ENCODE data around the gene CMAS.
"Not testable (repeated sequence)": the region's sequence is repeated elsewhere in the genome, so short reads cannot be mapped to it uniquely, and the experiment has no call there.

CMAS gene

DNA sequence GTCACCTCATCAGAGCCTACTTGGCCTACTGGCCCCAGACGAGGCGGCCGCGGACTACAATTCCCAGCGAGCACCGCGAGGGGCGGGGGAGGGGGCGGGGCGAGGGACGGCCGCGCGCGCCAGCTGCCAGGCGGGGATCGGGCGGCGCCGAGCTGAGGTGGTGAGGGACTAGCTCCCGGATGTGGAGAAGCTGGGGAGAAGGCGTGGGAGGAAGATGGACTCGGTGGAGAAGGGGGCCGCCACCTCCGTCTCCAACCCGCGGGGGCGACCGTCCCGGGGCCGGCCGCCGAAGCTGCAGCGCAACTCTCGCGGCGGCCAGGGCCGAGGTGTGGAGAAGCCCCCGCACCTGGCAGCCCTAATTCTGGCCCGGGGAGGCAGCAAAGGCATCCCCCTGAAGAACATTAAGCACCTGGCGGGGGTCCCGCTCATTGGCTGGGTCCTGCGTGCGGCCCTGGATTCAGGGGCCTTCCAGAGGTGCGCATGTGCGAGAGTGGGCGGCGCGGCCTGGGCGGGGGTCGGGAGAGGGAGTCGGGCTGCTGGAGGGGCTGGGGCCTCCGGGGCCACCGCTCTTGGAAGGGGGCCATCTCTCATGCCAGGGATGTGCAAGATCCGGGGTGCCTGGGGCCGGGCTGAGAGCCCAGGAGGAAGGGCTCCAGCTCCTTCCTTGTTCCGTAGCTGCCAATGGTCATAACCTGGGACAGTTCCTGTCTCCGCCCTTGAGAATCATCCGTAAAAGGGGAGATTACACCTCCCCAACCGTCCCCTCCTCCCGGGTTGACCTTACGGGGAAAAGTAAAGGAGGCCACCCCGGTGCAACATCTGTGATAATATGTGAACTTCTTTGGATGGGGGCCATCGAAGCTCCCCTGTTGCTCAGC, at the start of gene CMAS:
TSS of gene CMAS (plus strand) at position 129 of the 878 bp plus-strand sequence. CDS start at position 215, 86 bp downstream.
- peak; percentile 7 to 84 (median 68) for DNase-seq

DNA sequence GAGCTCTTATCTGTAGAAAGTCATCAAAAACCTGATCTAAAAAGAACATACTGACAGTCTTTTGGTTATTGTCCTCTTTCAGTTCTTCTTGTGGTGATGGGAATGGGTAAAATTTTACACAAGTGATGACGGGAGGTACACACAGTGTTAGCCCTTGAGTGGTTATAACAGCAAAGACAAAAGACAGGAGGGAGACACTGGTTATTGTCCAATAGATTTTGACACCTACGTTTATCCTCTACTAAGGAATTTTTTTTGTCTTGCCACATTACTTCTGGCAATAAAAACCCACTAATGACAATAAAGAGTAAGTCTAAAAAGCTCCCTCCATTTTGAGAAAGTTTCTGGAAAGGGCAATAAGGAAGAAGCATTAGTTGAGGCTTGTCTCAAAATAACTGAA, 47.7 kb upstream of the CMAS start:
- DNase-seq = no peak

DNA sequence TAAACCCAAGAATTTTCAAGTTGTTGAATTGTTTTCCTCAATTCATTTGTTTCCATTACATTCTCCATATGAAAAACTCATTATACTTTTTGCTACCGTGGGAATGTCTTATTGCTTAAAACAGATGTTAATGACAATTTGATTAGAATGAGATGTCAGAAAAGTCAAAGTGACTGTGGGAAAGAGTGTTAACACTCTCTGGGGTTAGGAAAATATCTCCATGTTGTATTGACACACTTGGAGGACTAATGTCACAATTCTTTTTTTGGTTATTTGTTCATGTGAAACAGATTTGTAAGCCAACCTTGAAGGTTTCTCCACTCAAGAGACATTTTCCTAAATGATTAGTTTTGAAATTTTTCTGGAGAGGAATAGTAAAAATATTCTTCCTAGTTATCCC, 47.2 kb upstream of the CMAS start:
- no peak for DNase-seq

DNA sequence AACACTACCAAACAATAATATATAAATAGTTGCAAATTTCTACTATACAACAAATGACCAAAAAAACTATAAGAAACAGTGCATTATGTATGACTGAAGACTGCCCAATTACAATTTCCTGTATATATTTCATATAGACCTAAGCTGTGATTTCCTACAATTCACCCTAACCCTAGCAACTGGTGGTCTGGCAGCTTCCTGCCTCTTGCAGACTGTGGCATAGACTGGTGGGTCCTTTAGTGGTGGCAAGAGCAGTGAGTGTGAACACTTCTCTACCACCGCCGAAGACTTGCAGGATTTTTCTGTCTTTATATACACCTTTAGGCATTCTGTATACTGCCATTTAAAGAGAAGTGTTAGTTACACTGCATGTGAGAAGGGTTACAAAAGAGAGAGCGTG, 43.6 kb upstream of the CMAS start:
- no peak for DNase-seq

DNA sequence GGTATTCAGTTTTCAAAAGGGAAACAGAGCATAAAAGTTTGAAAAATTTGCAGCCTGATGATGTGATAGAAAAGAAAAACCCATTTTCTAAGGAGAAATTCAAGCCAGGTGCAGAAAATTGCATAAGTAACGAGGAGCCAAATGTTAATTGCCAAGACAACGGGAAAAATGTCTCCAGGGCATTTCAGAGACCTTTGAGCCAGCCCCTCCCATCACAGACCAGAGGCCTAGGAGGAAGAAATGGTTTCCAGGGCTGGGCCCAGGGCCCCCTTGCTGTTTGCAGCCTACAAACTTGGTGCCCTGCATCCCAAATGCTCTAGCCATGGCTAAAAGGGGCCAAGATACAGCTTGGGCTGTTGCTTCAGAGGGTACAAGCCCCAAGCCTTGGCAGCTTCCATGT, 38.2 kb upstream of the CMAS start:
- not testable (repeated sequence) for DNase-seq

DNA sequence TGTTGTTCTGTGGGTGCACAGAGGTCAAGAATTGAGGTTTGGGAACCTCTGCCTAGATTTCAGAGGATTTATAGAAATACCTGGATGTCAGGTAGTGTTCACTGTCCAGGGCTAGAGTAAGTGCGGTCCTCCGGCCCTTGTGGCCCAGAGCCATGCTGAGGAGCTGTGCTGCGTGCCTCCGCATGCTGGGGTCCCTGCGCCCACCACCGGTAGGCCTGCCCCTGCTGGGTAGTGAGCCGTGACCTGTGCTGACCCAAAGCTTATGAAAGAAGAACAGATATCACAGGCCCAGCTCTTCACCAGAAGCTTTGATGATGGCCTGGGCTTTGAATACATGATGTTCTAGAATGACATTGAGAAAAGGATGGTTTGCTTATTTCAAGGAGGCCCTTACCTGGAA, 37.8 kb upstream of the CMAS start:
- no peak for DNase-seq

DNA sequence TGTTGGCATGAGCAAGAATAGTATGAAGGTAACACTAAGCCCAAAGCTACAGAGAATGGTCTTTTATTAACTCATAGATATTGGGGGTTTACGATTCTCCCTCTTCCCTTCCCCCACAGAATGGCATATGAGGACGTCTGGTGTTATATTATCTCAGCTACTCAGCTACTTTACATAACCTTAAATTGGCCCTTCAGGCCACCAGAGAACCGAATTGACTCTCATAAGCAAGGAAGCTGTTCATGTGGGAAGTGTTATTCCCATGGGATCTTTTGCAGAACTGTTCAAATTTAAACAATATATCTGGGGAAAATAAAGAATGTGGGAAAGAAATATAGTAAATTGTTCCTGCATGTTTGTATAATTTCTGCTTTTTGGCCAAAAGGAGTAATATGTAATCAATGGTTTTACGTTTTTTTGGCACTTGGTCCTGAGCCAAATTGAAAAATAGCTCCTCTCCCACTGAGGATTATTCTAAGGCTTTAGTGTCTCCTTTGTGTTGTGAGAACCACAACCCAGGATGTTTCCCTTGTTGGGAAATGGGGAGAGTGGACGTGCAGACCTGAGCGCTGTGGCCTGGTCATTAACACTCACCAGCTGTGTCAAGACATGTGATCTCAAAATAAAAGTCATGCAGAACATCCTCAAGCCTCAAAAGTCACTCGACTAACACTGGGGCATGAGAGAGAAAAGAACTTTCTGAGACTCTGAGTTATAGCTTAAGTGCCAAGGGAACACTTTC, 31.8 kb upstream of the CMAS start:
- no peak for DNase-seq

DNA sequence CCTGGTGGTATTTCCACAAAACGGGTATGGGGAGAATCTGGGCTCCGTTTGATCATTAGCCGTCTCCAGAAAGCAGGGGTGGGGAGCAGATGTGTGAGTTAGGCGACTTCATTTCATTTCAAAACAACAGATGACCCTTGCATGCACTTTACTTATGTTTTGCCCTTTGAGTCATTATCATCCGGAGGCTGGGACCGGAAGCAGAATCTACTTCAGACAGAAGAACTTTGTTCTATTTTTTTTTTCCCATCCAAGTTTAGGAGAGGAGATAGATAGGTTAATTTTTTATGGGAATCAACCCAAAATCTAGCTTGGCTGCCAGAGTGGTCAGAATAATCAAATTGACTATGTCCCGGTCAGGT, 31.3 kb upstream of the CMAS start:
- DNase-seq = no peak

DNA sequence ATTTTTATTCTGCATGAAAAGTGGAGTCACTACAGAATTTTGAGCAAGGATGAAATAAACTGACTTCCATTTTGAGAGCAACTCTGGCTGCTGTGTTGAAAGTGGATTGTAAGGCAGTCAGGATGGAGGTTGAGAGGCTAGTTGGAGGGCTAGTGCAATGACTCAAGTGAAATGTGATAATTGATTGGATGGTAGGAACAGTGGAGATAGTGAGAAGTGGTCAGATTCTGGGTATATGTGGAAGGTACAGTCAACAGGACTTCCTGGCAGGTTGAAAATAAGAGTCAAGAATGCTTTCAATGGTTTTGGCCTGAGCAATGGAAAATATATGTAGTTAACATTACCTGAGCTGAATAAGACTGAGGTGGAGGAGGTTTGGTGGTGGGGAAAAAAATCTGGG, 29.0 kb upstream of the CMAS start:
- DNase-seq = no peak

DNA sequence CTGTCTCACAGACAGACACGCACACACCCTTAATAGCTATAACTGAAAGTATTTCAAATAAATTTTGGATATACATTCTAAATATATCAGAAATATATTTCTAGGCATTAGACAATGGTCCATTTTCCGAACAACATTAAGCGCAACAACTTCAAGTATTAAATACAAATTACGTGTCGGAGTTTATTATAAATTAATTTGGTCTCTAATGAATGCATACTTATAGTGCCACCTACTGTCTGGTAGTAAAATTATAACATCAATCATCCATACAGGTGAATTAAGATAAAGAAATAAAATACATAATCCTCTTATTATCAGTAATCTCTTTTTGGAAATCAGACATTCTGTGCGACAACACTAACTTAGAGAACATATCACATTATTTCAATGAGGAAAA, 27.2 kb upstream of the CMAS start:
- DNase-seq = no peak

DNA sequence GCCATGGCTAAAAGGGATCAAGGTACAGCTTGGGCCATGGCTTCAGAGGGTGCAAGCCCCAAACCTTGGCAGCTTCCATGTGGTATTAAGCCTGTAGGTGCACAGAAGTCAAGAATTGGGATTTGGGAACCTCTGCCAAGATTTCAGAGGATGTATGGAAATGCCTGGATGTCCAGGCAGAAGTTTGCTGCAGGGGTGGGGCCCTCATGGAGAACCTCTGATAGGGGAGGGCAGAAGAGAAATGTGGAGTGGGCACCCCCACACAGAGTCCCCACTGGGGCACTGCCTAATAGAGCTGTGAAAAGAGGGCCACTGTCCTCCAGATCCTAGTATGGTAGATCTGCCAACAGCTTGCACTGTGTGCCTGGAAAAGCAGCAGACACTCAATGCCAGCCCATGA, 22.5 kb upstream of the CMAS start:
- not testable (repeated sequence) for DNase-seq

DNA sequence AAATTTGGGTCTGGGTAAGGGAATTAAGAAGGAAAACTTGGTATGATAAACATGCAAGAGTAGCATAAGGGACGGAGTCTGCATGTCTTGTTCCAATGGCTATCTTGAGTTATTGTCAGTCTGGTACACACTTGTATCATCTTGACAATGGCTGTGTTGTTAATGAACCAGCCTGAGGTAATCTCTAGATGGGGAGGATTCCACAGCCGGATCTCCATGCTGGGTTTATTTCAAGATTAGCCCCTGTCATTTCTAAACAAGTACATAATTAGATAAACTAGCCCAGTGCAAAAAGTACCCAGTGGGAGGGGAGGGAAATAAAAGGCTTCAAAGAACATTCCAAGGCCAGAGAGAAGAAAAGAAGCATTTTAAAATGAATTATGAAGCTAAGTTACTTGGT, 16.5 kb upstream of the CMAS start:
- DNase-seq = no peak

DNA sequence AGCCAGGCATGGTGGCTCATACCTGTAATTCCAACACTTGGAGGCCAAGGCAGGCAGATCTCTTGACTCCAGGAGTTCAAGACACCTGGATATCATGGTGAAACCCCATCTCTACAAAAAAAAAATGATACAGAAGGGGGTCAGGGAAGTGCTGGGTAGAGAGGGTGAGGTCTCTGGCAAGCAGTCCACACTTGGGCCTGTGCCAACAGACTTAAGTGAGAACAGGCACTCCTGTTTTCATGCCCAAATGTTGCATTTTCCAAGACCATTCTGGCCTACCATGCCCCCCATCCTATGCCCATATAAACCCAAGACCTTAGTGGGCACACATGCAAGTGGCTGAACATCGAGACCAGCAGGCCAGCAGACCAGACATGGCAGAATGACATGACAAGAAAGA, 16.0 kb upstream of the CMAS start:
- peak in 1 of 56 donors; percentile 7 for DNase-seq

DNA sequence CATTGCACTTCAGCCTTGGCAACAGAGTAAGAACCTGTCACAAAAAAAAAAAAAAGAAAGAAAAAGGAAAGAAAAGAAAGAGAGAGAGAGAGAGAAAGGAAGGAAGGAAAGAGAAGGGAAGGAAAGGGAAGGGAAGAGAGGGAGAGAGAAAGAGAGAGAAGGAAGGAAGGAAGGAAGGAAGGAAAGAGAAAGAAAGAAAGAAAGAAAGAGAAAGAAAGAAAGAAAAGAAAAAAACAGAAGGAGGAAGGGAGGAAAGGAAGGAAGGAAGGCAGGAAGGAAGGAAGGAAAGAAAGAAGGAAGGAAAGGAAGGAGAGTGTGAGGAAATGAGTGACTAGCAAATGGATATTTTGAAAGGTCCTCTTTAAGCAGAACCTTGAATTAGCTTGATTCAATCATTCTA, 13.3 kb upstream of the CMAS start:
- DNase-seq = no peak

DNA sequence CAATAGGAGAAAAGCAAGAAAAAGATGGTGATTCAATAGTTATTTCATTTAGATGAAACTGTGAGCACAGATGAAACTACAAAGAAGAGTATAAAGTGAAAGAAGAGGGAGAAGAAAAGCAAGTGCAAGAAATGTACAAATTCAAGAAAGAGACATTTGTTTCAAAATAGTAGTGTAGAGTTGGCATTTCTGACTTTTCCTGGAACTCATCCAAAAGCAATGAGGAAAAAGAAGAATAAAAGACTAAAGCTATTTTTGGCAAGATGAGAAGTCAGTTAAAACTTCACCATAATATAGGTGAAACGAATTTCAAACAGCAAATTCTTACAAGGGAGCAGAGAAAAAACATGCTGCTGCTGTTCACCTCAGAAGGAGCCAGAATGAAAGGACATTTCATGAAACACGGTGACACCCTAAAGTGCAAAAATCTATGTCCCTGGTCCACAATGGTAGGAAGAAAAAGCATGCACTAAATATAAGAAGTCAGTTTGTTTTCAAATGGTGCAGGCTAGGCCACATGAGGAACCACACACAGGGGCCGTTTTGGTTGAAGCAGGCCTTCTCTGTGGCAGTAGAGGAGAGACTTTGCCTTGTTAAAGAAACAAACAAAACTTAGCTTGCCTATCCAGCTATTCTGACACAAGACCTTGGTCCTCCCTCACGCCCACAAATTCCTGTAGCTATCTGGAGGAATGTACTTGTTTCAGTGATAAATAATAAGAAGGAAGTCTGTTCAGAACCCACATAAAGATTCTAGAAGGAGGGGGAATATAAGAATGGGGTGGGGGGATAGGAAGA, 11.1 kb upstream of the CMAS start:
- DNase-seq = peak in 1 of 56 donors; percentile 9

DNA sequence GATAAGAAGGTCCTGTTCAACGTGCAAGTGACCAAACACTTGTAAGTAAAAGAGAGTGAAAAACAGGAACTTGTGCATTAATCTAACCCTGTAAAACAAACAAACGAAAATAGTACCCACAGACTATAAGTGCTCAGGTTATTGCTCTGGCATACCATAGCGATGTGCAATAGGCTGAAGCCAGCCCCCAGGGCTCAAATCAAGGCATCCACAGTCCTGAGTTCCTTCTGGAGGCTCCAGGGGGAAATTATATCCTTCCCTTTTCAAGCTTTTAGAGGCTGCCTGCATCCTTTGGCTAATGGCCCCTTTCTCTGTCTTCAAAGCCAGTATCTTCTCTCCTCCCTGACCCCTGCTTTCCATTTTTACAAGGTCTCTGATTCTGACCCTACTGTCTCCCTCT, 8.1 kb upstream of the CMAS start:
- DNase-seq = no peak

DNA sequence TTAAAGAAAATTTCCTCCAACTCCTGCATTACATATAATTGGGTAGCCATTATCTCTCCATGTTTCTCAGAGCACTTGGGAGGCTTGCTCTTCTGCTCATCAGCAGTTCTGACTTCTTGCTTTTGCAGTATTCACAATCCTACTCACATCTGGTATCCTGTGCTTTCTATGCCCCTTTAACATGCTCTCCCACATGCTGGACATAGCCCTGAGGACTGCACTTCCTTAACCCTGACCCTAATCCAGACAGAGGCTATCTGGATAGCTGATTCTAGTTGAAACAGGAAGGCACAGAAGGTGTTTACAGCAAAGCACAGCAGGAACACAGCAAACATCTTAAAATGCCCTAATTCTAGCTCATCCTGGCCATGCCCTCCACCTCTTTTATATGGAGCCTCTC, 7.3 kb upstream of the CMAS start:
- DNase-seq = no peak

DNA sequence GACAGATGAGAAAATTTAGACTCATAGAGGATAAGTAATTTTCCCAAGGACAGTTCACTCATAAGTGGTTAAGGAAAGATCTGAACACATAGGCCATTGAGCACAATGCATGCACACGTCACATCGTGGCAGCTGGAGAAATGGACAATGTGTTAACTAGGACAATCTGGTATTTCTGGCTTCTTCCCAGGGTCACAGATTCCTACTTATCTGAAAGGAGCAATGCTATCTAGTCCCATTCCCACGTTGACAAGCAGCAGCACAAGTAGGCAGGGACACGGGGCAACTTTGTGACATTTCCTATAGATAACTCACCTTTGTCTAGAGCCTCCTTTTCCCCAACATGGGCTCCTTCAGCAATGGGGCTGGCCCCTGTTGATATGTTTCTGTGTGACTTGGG, 6.7 kb upstream of the CMAS start:
- peak in 1 of 56 donors; percentile 11 for DNase-seq

DNA sequence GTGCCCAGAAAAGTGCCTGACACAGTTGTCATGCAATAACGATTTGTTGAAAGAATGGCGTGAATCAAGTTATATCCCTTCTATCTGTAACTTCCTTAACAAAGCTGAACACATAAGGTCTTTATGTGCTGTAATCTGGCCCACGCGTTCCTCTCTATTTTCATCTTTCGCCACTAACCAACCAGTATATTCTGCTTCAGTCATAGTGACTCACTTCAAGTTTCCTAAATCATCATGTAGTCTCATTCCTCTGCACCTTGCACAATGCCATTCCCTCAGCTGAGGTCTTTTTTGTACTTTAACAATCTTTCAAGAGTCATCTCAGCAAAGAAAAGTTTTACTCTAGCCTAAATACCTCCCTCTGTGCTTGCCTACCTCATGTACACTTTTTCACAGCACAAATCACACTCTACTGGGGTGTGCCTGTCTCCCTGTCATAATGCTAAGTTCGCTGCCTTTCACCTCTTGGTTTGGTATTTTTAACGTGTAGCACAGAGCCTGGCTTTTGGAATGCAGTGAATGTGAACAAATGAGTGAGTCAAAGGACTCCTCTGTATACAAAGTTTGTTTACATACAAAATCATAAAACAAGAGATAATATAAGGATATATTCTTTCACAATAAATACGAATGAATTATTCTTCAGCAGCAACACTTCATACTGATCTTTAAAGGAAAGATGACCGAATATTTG, 2.9 kb upstream of the CMAS start:
- DNase-seq = no peak

DNA sequence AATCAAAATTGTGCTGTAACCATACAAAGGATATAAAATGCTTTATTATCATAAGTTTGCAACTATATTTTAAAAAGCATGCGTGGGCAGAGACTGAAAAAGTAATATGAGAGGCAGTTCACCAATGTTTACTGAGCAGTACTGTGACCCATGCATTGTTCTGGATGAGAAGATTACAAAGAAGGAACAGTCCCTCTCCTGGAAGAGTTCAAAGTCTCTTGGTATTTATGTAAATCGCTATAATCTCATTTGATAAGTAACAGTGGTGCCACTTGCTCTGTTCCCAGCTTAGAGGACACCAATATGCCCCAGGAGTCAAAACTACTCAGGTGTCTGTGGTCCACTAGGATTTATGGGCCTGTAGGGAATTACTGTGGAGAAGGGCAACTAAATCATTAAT, 2.1 kb upstream of the CMAS start:
- no peak for DNase-seq

DNA sequence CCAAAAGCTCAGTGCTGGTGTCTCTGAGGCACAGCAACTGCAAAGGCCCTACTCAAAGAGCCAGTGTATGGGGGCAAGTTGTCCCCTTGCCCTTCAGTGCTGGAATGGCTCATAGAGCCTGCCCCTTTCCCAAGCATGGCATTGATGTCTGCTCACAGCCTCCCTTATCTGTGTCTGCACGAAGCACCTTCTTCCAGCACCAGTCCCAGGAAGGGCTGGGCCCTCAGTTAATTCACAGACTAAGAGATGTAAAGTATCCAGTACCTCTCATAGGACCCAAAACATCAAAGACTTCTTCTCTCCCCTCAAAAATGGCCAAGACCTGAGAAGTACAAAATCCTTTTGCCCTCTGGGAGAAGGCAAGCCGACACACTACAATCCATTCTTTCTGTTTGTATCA, 1.6 kb upstream of the CMAS start:
- DNase-seq = no peak
